Stimulated activated CD4-positive, alpha-beta T cell treated with anti-CD3 and anti-CD28 coated beads, Interleukin-1b, Interleukin-23, amount 100 ng/mL, for 24 hours (primary cell): ENCODE measurements around the gene DDRGK1.
A peak's percentile ranks its signal among the peaks of the same experiment; 100 is the strongest.

Experiments
- DNase-seq, 4 experiments: peaks; one replicate each; pipeline ENCODE4 v3.0.0-alpha.2; 2020; ENCODE audit warnings: low read depth in 4 of 4, low spot score in 1 of 4

The DDRGK1 gene

DNA sequence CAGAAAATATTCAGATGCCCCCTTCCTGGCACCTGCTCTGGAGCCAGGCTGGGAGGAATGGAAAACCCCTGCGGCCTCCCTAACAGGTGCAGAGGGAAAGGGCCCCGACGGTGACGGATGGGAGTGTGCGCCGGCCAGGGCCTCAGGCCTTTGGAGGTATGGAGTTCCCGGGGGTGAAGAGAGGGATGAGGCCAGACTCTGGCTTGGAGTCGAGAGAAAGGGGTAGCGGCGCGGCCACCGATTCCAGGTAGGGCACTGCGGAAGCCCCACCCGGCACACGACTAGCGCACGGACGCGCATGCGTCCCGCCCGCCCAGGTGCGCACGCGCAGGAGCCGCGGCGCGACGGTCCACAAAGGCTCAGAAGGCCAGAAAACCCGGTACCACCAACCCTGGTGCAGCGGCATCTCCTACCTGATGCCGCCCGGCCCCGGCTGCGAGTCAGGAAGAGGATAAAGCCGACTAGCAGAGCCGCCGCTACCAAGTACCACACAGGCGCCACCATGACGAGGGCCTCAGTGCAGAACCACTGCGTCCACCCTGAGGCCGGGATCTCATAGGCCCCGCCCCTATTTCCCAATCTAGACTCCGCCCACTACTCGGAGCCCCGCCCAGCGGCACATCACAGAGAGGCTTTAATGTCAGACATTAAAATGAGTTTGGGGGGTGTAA, at the start of gene DDRGK1:
Gene DDRGK1 (minus strand): TSS at position 559 of the 671 bp plus-strand sequence. CDS start 55 bp downstream, at position 504.
- peak; percentile 80 to 87 (median 86) for DNase-seq

DNA sequence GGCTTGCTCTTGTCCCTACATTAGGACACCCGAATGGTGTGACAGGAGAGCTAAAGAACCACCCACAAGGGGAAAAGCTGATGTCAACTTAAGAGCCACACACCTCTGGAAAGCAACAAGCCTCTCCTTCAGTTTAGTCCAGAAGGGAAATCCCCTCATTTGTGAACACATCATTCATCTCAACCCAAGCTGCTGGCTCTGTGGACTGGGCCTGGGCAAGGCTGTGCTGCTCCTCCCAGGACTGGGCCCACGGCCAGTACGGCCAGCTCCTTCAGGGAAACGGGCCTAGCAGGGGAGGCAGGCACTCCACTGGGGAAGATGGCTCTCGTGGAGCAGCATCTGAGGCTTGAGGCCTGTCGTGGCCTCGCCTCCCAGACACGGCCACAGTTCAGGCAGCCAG, 47.3 kb upstream of the DDRGK1 start:
- no peak for DNase-seq

DNA sequence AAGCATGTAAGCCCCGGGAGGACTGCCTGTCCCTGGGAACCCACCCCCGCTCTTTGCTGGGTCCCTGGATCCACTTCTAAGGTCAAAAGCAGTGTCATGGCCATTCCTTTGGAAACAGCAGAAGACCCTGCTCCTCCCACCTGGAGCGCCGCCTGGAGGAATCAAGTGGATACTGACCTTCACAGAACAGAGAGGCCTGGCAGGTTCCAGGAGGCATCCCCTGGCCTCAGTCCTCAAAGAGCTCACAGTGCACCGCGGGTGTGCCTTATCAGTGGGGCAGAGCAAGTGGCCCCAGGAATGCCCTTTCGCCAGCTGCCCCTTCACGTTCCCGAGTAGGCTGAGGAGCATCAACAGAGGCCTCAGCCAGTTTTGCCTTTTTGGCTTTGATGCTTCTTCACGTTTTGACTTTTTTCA, 45.6 kb upstream of the DDRGK1 start:
- DNase-seq = no peak

DNA sequence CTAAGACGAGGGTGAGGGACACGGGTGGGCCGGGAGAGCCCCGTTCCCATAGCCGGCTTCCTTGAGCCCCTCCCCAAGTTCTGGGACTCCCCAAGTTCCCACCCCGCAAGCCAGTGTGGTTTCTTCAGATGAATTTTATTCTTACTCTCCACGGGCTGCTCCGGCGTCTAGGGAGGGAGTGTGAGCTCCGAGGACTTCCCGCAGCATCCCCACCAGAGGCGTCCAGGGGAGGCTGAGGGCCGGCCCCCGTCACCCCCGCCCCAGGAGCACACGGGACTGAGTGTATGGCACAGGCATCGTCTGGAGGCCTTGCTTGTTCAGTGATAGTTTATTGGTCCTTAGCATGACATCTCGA, 44.5 kb upstream of the DDRGK1 start:
- no peak for DNase-seq

DNA sequence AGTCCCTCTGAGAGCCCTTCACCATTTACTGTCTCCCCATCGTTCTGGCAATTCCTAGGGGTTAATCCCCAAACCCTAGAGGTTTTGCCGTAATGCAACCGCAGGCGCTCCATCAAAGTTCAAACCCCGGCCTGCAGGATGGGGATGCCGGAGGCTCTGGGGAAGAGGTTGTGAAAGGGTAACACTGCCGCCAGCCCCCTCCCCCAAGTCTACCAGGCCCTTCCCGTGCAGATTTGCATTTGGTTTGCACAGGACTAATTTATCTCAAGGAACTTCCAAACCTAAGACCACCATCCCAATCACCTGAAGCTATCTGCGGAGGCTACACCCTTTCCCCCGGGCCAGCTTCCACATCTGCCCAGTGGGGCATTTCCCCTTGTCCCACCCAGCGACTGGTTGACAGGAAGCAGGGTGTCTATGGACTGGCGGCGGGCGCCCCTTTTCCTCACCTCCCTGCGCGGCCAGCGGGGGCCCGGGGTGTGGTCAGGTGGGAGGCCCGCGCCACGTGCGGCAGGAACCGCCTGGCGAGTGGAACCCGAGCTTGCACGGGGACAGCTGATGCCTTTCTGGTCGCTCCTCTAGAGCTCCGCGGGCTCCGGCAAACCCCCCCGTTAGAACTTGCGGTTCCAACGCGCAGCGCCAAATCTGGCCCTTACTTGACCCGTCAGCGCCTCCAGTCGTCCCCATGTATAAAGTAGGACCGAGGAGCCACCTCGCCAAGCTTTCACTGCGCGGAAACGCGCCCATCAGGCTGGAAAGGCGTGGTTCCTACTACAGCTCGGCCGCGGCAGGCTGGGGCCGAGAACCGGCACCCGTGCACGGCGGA, 43.9 kb upstream of the DDRGK1 start:
- DNase-seq = no peak

DNA sequence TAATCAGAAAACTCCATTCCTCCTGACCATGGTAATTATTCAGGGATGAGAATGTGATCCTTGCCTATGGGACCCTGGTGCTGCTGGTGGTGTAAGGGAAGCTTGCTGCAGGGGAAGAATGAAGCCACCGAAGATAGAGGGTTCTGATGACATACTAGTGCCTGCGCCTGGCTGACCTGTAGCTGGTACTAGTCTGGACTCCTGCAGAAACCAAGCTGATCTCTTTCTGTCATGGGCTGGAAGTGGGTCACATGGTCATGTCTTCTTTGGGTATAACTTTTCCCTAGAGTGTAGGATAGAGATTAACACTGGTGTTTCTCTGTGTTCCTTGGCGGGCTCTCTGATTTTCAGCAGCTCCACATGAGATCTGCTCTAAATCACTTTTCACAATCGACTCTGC, 43.2 kb upstream of the DDRGK1 start:
- no peak for DNase-seq

DNA sequence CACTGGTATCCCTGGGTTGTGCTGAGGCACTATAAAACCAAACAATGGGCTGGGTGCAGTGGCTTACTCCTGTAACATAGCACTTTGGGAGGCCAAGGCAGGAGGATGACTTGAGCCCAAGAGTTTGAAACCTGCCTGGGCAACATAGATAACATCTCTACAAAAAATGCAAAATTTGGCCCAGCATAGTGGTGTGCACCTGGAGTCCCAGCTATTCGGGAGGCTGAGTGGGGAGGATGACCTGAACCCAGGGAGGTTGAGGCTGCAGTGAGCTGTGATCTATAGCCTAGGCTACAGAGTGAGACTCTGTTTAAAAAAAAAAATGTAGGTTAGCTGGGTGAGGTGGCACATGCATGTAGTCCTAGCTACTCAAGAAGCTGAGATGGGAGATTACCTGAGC, 42.2 kb upstream of the DDRGK1 start:
- DNase-seq = no peak

DNA sequence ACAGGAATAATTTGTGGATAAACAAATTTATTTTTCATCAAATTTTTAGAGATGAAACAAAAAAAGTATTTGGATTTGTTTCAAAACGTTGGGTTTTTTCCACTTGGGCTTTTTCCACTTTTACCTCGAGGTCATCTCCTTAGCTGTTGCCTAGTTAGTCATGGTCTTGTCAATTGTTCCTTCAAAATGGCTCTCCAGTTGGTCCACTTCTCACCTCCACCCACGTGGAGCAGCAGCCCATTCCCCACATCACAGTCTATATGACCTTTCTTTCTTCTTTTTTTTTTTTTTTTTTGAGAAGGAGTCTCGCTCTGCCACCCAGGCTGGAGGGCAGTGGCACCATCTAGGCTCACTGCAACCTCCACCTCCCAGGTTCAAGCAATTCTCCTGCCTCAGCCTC, 41.2 kb upstream of the DDRGK1 start:
- DNase-seq = no peak

DNA sequence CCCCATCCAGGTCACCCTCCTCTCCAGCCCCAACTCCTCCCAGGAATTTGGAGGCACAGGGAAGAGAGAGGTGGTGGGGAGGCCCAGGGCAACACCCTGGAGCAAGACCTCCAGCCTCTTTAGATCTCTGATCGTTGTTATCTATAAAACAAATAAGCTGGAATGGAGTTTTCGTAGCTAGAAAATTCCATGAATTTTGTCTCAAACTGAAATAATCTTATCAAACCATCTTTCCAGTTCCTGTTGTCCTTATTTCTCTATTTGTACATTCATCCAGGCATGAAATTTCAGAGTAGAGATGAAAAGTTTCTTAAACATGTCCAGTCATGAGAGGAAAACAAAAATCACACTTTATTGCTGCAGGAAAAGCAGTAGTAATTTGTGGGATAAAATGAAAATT, 40.7 kb upstream of the DDRGK1 start:
- no peak for DNase-seq

DNA sequence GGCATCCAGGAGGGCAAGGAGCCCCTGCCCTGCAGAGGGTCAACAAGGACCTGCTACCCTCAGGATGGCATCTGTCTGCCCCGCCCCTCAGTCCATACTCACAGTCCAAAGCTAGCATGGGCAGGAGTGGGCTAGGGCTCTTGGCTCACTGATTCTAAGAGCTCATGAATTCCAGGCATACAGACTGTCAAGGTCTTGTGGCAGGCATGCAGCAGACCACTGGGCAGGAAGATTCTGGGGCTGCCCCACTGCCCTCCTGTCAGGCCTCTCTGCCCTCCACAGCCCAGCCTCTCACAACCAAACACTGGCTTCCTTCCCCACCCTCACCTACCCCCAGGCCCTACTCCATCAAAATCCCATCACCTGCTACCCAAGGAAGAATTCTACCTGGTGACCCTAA, 40.1 kb upstream of the DDRGK1 start:
- no peak for DNase-seq

DNA sequence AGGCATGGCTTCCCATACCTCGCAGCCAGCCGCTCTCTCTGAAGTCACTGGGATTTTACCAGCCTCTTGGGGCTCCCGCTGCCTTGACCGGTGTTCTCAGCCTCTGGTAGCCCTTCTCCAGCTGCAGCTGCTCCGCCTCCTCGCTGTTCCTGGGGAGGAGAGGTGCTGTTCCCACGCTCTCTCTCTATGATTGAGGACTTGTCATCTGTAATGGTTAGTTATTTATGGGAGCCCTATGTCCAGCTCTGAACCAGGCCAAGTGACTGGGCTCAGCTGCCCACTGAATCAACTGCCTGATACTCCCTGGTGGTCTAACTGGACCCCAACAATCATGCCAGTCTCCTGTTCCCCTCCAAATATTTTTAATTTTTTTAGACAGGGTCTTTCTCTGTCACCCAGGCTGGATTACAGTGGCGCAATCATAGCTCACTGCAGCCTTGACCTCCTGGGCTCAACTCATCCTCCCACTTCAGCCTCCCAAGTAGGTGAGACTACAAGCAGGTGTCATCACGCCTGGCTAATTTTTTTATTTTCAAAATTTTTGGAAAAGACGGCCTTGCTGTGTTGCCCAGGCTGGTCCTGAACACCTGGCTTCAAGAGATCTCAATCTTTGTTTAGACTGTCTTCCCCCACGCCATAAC, 39.4 kb upstream of the DDRGK1 start:
- DNase-seq = no peak

DNA sequence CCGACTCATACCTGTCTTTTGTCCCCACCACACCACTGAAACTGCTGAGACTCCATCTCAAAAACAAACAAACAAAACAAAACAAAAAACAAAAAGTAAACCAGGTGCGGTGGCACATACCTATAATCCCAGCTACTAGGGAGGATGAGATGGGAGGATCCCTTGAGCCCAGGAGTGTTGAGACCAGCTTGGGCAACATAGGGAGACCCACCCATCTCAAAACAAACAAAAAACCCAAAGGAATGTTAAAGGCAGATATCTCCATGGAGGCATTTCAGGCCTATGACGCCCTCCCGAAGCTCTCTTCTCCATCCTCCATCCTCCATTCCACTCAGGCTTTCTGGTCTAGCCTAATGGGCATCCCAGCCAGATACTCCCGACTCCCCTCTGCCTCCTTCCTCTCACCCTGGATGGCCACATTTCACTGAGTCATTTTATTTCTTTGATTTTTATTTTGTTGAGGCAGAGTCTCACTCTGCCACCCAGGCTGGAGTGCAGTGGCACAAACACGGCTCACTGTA, 37.8 kb upstream of the DDRGK1 start:
- no peak for DNase-seq

DNA sequence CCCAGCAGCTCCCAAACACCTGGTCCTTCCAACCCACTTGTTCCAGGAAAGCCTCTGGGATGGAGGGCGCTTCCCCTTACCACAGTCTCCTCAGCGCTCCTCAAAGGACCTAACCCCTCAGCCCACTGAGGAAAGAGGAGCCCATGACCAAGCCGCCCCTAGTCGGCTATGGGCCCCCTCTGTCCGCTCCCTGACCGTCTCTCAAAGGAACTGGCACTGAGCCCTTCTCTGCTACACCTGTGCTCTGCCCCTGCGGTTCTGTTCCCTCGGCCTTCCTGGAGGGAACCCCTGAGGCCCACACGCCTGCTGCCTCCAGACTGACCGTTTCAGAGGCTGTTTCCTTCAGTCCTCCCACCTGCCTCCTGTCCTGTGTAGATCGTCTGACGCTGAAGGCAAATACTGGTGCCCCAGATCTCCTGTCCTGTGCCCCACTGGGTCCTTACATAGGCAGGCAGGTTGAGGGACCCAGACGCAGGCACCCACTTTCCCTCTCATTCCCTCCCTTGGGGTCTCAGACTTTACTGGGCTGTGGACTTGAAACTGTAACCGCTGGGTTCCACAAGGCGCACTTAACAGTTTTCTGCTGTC, 36.4 kb upstream of the DDRGK1 start:
- no peak for DNase-seq

DNA sequence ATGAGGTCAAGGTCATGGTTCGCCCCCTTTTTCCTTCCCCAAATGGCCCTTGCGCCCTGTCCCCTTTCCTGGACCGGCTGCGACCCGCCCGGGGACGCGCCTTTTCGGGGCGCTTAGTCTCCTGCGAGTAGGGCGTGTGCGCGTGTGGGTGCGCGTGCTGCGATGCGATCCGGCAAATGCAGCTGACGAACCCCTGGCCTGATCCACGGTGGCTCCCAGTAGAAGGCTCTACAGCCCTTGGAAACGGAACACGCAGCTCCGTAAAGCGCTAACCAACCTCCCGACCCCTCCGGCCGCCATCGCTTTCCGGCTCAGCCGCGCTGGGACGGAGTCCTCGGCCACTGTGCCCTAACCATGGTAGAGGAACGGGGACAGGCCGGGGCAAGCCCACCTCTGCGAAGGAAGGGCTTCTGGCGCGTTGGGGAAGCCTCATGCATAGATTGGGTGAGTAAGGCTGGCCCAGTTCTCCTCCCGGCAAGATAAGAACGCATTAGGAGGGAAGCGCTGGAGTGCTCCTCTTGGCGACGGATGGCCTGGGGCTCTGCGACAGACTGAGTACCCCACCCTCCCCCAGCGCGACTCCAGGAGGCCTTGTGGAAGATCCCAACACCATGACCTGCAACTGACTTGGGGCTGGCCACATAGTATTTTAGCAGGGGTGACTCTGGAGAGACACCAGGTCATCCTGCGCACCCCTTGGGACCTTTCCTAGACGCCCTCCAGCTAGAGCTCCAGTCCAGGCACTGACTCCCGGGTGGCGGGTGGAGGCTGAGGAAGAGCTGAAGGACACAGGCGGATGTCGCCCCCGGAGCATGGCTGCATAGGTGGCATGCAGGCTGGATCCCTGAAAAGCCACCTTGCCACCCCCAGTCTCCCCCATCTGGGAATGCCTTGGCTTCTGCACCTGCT, 35.6 kb upstream of the DDRGK1 start:
- DNase-seq = no peak

DNA sequence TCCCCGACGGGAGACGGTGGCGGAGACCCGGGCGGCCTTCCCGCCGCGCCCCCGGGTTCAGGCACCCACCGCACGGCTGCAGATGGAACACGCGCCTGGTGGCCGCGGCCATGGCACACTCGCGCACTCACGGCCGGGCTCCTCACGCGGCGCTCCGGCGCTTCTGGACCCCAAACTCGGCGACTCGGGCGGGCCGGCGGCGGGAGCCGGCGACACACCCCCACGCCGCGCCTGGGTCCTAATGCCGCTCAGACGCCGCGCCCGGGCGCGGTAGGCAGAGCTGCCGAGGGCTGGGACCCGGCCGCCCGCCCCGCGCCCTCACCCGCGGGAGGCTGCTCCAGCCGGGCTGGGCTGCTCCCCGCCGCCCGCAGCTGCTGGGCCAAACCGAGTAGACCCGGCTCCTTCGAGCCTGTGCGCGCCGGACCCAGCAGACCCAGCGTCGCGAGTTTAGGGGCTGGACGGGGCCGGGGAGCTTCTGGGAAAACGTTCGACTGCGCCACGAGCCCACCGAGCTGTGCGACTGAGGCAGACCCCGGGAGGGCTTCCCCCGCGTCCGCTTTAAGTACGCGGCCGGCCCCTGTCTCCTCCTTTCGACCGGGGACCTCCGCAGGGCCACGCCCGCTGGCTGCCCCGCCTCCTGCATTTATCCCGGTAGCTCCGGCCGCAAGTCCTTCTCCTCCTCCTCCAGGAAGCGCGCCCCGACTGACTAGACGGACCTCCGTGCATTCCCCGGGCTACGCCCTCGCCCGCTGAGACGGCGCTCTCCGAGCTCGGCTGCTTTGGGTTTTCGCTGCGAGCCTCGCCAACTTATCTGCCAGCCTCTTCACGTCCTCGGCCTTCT, 34.8 kb upstream of the DDRGK1 start, which contains the start of gene SLC4A11:
Gene SLC4A11 (minus strand): TSS at position 165 of the 841 bp plus-strand sequence. CDS start 53 bp downstream, at position 112.
- no peak for DNase-seq

DNA sequence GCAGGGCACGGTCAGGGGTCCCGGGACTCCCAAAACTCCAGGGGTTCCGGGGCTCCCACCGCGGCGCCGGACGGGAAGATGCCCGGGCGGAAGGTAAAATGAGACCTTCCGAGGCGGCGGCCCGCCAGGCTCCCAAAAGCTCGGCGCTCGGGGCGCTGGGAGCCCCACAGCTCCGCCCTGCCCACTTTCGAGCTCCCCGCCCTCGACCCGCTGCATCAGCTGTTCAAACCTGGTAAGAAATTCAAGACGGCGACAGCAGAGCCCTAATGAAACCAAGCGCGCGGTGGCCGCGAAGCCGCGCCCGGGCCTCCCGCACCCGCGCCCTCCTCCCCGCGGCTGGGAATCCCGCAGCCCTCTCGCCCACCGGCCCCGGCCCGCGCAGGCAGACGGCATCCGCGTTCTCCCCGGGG, 34.1 kb upstream of the DDRGK1 start:
- peak in 2 of 4 experiments; percentile 18 to 36 for DNase-seq

DNA sequence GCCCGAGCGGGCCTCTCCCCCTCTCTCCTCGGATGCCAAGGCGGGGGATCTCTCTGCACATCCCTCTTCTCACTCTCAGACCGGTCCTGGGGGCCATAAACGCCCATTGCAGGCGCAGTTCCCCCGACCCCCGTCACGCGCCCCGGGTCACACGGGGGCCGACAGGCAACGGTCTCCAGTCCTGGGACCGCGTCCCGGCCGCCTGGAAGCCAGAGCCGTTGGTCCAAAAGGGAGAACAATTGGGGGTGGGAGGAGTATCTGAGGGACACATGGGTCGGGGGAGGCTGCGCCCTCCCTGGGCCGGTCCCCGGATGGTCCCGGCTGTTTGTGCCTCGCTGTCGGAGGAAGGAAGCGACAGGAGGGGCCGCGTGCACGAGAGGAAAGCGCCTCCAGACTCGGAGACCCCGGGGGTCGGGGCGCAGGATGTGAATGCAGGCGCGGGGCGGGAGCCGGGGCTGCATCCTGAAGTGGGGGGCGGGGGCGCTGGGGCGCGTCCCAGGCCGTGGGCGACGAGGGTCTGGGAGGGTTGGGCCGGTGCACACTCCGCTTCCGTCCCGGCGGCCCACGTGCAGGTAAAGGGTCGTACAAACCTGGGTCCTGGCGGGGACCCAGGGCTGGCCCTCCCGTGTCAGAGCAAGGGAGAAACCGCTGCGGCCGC, 33.6 kb upstream of the DDRGK1 start:
- DNase-seq = no peak

DNA sequence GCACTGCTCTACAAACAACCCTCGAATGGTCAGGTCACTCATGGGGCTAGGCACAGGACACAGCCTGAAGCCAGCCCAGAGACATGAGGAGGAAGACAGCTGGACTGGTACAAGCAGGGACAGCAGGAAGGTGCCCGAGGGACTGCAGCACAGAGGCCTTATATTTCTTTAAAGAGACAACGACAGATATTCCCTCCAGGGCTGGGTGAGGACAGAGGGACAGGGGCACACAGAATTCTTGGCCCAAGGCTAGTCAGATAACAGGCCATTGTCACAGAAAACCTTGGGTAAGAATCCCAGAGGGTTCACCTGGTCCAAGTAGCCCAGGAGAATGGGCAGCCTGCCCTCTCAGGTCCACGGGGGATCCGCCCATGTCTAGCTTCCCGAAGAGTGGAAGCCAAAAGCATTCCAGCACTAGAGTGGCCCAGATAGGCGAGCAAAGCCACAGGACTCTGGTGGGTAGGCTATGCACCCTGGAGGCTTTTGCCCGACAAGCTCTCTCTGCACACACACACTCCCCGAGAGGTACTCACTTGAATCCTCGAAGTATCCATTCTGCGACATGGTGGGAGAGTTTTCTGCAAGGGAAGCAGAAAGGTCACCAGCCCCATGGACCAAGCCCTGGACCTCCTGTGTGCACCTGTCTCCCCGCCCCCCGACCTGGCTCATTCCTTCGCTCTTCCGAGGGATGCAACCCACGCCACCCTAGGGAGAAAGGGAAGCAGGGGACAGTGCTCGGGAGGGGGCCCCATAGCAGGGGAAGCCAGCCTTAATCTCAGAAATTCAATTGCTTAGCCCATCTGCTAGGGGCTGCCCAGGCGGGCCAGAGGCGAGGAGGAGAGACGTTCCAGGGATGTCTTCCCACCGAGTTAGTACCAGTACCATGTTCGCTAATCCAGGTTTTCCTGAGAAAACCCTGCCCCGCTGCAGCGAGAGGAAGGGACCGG, 32.8 kb upstream of the DDRGK1 start:
- DNase-seq = no peak
